Measurements from ENCODE around the gene NFIA.

The NFIA gene

GRCh38 chr1:61419196-61419595, 336.8 kb downstream of the NFIA start:
- no peak for FAIRE-seq

- no peak for FAIRE-seq
Observed at GRCh38 chr1:61419657-61420056, 337.3 kb downstream of the NFIA start.

GRCh38 chr1:61420243-61420642, 337.9 kb downstream of the NFIA start:
- FAIRE-seq, result no peak

- no peak for FAIRE-seq
Observed at GRCh38 chr1:61420909-61421835, 338.8 kb downstream of the NFIA start.

GRCh38 chr1:61423643-61424042, 341.3 kb downstream of the NFIA start:
- no peak for FAIRE-seq

GRCh38 chr1:61424382-61424781, 342.0 kb downstream of the NFIA start:
- no peak for FAIRE-seq

- FAIRE-seq, result no peak
Observed at GRCh38 chr1:61425040-61425439, 342.7 kb downstream of the NFIA start.

GRCh38 chr1:61426254-61426653, 343.9 kb downstream of the NFIA start:
- FAIRE-seq, result no peak

GRCh38 chr1:61426885-61427284, 344.5 kb downstream of the NFIA start:
- no peak for FAIRE-seq

- no peak for FAIRE-seq
Observed at GRCh38 chr1:61427510-61427909, 345.1 kb downstream of the NFIA start.

GRCh38 chr1:61428146-61428545, 345.8 kb downstream of the NFIA start:
- FAIRE-seq, result no peak

- FAIRE-seq, result no peak
Observed at GRCh38 chr1:61432616-61433388, 350.4 kb downstream of the NFIA start.

- no peak for FAIRE-seq
Observed at GRCh38 chr1:61433646-61434045, 351.3 kb downstream of the NFIA start.

- no peak for FAIRE-seq
Observed at GRCh38 chr1:61434276-61434675, 351.9 kb downstream of the NFIA start.

- FAIRE-seq, result no peak
Observed at GRCh38 chr1:61435226-61435625, 352.9 kb downstream of the NFIA start.

- no peak for FAIRE-seq
Observed at GRCh38 chr1:61436016-61436415, 353.7 kb downstream of the NFIA start.

- FAIRE-seq, result no peak
Observed at GRCh38 chr1:61436491-61437120, 354.2 kb downstream of the NFIA start.

- FAIRE-seq, result no peak
Observed at GRCh38 chr1:61439234-61439633, 356.9 kb downstream of the NFIA start.

- no peak for FAIRE-seq
Observed at GRCh38 chr1:61441723-61442262, 359.4 kb downstream of the NFIA start.

GRCh38 chr1:61442544-61442943, 360.2 kb downstream of the NFIA start:
- FAIRE-seq, result no peak

- FAIRE-seq, result no peak
Observed at GRCh38 chr1:61444288-61444687, 361.9 kb downstream of the NFIA start.

GRCh38 chr1:61445269-61445825, 363.0 kb downstream of the NFIA start:
- no peak for FAIRE-seq

GRCh38 chr1:61446531-61446991, 364.2 kb downstream of the NFIA start:
- no peak for FAIRE-seq

All from TTC549 (cell line).